ENCODE measurements around the gene ADSS1.

GRCh38 chr14:104678901-104679705, 44.9 kb upstream of the ADSS1 start:
- no peak for TF ChIP-seq POLR2AphosphoS5 (IDR thresholded peaks at IDR 0.05; ENCODE audit: low read depth, low read length)
- TF ChIP-seq POLR2A (IDR thresholded peaks at IDR 0.05; ENCODE audit: low read depth, low read length): no peak
- no peak for TF ChIP-seq PAX5 (IDR thresholded peaks at IDR 0.05; ENCODE audit: insufficient read depth, low read length, severe bottlenecking)
- TF ChIP-seq TAF1 (IDR thresholded peaks at IDR 0.05; ENCODE audit: low read depth, low read length): no peak
- no peak for TF ChIP-seq SPI1 (IDR thresholded peaks at IDR 0.05; ENCODE audit: low read depth, low read length)
